ENCODE measurements around the gene RSRP1. TPM values are rescaled to one million over a fixed set of nuclear protein-coding genes. Genes with fewer than 3 reads are reported as not detected.
"Not testable (repeated sequence)": the region's sequence is repeated elsewhere in the genome, so short reads cannot be mapped to it uniquely, and the experiment has no call there.

RSRP1 gene
- total and polyA plus RNA-seq, 2 of the 8 experiments (the other 6 are each of a cell fraction or from before 2014, with no cell fraction given), result 32.9 to 59.4 TPM

DNA sequence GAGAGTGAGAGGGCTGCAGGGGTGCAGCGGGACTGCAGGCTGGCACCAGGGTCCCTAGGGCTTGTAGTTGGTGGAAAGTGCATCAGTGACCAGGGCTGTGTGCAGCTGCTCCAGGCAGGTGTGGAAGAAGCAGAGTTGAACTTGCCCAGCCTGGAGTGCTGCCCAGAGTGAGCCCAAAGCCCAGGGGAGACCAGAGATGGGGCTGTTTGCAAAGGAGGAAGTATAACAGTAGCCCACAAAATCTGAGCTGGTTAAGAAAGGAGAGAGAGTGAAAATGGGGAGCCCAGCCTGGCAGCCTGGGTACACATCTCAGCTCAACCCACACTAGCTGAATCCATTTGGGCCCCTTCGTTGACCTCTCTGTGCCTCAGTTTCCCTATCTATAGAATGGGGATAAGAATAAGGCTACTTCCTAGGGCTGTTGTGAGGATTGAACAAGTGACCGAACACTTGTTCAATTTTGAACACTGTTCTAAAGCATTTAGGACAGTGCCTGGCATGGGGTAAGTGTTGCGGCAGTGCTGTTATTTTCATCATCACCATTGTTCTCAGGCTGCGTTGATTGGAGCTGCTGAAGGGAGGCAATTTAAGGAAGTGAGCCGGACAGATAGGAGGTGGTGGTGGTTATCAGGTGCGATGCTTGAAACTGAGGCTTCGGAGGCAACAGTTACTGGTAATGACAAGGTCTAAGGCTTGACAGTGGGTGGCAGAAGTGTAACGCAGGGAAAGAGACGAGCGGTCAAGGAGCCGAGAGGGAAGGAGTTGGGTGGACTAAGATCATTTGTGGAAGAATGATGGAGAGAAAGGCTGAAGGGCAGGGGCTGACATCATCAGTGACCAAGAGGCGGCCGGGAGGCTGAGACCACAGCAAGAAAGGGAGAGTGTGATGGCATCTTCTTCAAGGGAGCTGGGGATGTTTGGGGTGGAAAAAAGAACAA lies 47.9 kb upstream of the RSRP1 start:
- POLR2A ChIA-PET (ENCODE audit: partially characterized antibody); H3K27me3 ChIP-seq (replicated peaks in 1 of 4; ENCODE audit: control insufficient read depth in 3 of 4, extremely low read depth in 1 of 4, insufficient read depth in 3 of 4, low read length in 3 of 4); H3K23ac ChIP-seq (ENCODE audit: insufficient read length); H3K14ac ChIP-seq (ENCODE audit: insufficient read length); H2BK20ac ChIP-seq (ENCODE audit: low read length); H3K27ac ChIP-seq (ENCODE audit: low read depth, low read length); H4K91ac ChIP-seq (replicated peaks; ENCODE audit: insufficient read length, low read length); H3K4me3 ChIP-seq (ENCODE audit: extremely low read depth in 1 of 4, insufficient read depth in 2 of 4, low read depth in 3 of 4, low read length in 4 of 4); H3K4me2 ChIP-seq (ENCODE audit: insufficient read depth in 1 of 2, low read depth in 2 of 2, low read length in 2 of 2); H2BK120ac ChIP-seq (replicated peaks; ENCODE audit: low read depth, low read length); H3K79me2 ChIP-seq (ENCODE audit: control insufficient read depth in 1 of 2, insufficient read depth in 2 of 2, low read length in 2 of 2); H3K36me3 ChIP-seq (ENCODE audit: control insufficient read depth in 2 of 4, insufficient read depth in 4 of 4, low read length in 3 of 4); H2BK5ac ChIP-seq (ENCODE audit: low read depth, low read length); H2AK5ac ChIP-seq (ENCODE audit: low read depth, low read length); DNase-seq (ENCODE audit: low read depth in 1 of 2, low spot score in 2 of 2); H3K18ac ChIP-seq (ENCODE audit: extremely low read depth, low read length); H4K20me1 ChIP-seq (replicated peaks in 1 of 2; ENCODE audit: control insufficient read depth in 1 of 2, insufficient read depth in 2 of 2, low read length in 2 of 2); H2AFZ ChIP-seq (ENCODE audit: low read length); H4K5ac ChIP-seq (ENCODE audit: insufficient read length, low read depth, low read length); H4K8ac ChIP-seq (ENCODE audit: extremely low read depth, insufficient read depth, low read length); H3K4ac ChIP-seq (replicated peaks; ENCODE audit: insufficient read length, low read depth, low read length); H2BK12ac ChIP-seq (ENCODE audit: low read depth, low read length); CTCF ChIA-PET (ENCODE audit: partially characterized antibody); H2BK15ac ChIP-seq (ENCODE audit: low read length); H3K56ac ChIP-seq (replicated peaks; ENCODE audit: insufficient read length, low read depth, low read length); H3K9me3 ChIP-seq (ENCODE audit: insufficient read depth in 2 of 2, low read depth in 1 of 2, low read length in 1 of 2); H3K79me1 ChIP-seq (ENCODE audit: low read depth, low read length); H3K4me1 ChIP-seq (replicated peaks in 1 of 4; ENCODE audit: control insufficient read depth in 3 of 4, insufficient read depth in 4 of 4, low read length in 3 of 4); H3K9ac ChIP-seq (replicated peaks in 1 of 4; ENCODE audit: extremely low read depth in 1 of 4, low read depth in 3 of 4, low read length in 3 of 4); H3K23me2 ChIP-seq (ENCODE audit: low read depth, low read length): not testable (repeated sequence)
- WGBS, 2 experiments (ENCODE audit: extremely low coverage in 1 of 2, insufficient coverage in 1 of 2, insufficient read length in 1 of 2, insufficient replicate concordance in 2 of 2, low coverage in 1 of 2, low lambda C conversion rate in 2 of 2, missing lambda C conversion rate in 1 of 2), result 83% methylated on average over 5 of the region's 14 CpGs; no CpG with 5 or more reads in 1 of the 2 experiments
- peak; percentile 76 for FAIRE-seq

DNA sequence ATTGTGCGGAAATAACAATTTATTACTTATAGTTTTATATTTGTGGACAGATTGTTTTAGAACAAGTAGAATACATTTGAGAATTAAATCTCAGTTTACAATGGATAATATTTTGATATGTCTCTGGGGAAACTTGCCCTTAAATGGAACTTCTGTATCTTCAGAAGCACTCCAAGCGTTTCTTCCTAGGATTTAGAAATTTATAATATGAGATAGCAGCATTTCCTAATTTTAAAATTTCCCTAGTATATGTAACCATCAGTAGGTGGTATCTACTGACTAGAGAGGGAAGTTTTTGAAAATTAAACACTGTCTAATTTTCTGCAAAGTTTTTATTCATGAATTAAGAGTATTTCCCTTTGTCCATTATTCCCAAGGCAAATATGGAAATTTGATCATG lies 46.2 kb upstream of the RSRP1 start:
- H2AFZ ChIP-seq (ENCODE audit: low read length); H4K20me1 ChIP-seq (replicated peaks in 1 of 2; ENCODE audit: control insufficient read depth in 1 of 2, insufficient read depth in 2 of 2, low read length in 2 of 2); H2BK5ac ChIP-seq (ENCODE audit: low read depth, low read length); H3K56ac ChIP-seq (replicated peaks; ENCODE audit: insufficient read length, low read depth, low read length); H3K79me2 ChIP-seq (ENCODE audit: control insufficient read depth in 1 of 2, insufficient read depth in 2 of 2, low read length in 2 of 2); H2BK120ac ChIP-seq (replicated peaks; ENCODE audit: low read depth, low read length); H2BK12ac ChIP-seq (ENCODE audit: low read depth, low read length); H3K18ac ChIP-seq (ENCODE audit: extremely low read depth, low read length); DNase-seq (ENCODE audit: low read depth in 1 of 2, low spot score in 2 of 2); FAIRE-seq; H4K5ac ChIP-seq (ENCODE audit: insufficient read length, low read depth, low read length); H3K14ac ChIP-seq (ENCODE audit: insufficient read length); CTCF ChIA-PET (ENCODE audit: partially characterized antibody); H3K4me1 ChIP-seq (replicated peaks in 1 of 4; ENCODE audit: control insufficient read depth in 3 of 4, insufficient read depth in 4 of 4, low read length in 3 of 4); H4K91ac ChIP-seq (replicated peaks; ENCODE audit: insufficient read length, low read length); H3K4me3 ChIP-seq (ENCODE audit: extremely low read depth in 1 of 4, insufficient read depth in 2 of 4, low read depth in 3 of 4, low read length in 4 of 4); H3K9ac ChIP-seq (replicated peaks in 1 of 4; ENCODE audit: extremely low read depth in 1 of 4, low read depth in 3 of 4, low read length in 3 of 4); H2BK20ac ChIP-seq (ENCODE audit: low read length); H4K8ac ChIP-seq (ENCODE audit: extremely low read depth, insufficient read depth, low read length); H3K23me2 ChIP-seq (ENCODE audit: low read depth, low read length); H3K9me3 ChIP-seq (ENCODE audit: insufficient read depth in 2 of 2, low read depth in 1 of 2, low read length in 1 of 2); H3K4ac ChIP-seq (replicated peaks; ENCODE audit: insufficient read length, low read depth, low read length); H2AK5ac ChIP-seq (ENCODE audit: low read depth, low read length); H3K27me3 ChIP-seq (replicated peaks in 1 of 4; ENCODE audit: control insufficient read depth in 3 of 4, extremely low read depth in 1 of 4, insufficient read depth in 3 of 4, low read length in 3 of 4); H3K36me3 ChIP-seq (ENCODE audit: control insufficient read depth in 2 of 4, insufficient read depth in 4 of 4, low read length in 3 of 4); H3K4me2 ChIP-seq (ENCODE audit: insufficient read depth in 1 of 2, low read depth in 2 of 2, low read length in 2 of 2); H3K79me1 ChIP-seq (ENCODE audit: low read depth, low read length); H2BK15ac ChIP-seq (ENCODE audit: low read length); H3K27ac ChIP-seq (ENCODE audit: low read depth, low read length); POLR2A ChIA-PET (ENCODE audit: partially characterized antibody); H3K23ac ChIP-seq (ENCODE audit: insufficient read length): not testable (repeated sequence)
- 90% methylated on average over 2 of the region's 2 CpGs; no CpG with 5 or more reads in 1 of the 2 experiments for WGBS, 2 experiments (ENCODE audit: extremely low coverage in 1 of 2, insufficient coverage in 1 of 2, insufficient read length in 1 of 2, insufficient replicate concordance in 2 of 2, low coverage in 1 of 2, low lambda C conversion rate in 2 of 2, missing lambda C conversion rate in 1 of 2)
